ENCODE measurements around the gene CLMN. TPM values are rescaled to one million over a fixed set of nuclear protein-coding genes. Genes with fewer than 3 reads are reported as not detected.
"Not testable (repeated sequence)": the region's sequence is repeated elsewhere in the genome, so short reads cannot be mapped to it uniquely, and the experiment has no call there.

Gene CLMN
- total and polyA plus RNA-seq, 2 experiments from 2014 or later: 0.11 to 0.53 TPM

DNA sequence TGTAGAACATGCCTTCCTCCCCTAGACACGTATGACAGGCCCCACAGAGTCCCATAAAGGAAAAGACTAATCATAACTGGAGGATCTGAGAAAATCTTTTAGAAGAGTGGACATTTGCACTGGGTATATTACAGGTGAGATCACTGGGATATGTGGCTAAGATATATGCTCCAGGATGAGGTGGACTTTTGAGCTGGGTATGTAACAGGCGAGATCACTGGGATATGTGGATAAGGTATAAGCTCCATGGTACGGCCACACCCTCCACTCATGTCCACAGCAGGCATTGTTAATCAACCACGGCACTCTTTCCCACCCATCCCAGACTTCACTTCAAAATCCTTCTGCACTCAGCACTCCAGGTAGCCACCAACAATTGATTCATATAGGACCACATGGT is 34.1 kb downstream of the CLMN start:
- H3K4me2 ChIP-seq (ENCODE audit: unreplicated experiment): no peak overlapping the region
- no peak overlapping the region for H3K9ac ChIP-seq
- TF ChIP-seq EZH2 (IDR thresholded peaks at IDR 0.05; ENCODE audit: insufficient read depth, poor library complexity, severe bottlenecking) (no peak), EZH2phosphoT487 (IDR thresholded peaks at IDR 0.05; ENCODE audit: insufficient read depth, low read depth) (no peak)
- no peaks in the 10 kb centered on the region for H3K36me3 ChIP-seq (ENCODE audit: low read depth)
- H3K4me3 ChIP-seq: no peak overlapping the region
- H3F3A ChIP-seq (ENCODE audit: insufficient read depth): no peaks in the 10 kb centered on the region
- no peaks in the 10 kb centered on the region for H3K79me2 ChIP-seq (ENCODE audit: insufficient read depth)
- no peak for DNase-seq
- H2AFZ ChIP-seq: no peak overlapping the region
- H3K4me1 ChIP-seq (ENCODE audit: insufficient read depth): no peaks in the 10 kb centered on the region
- WGBS, 2 experiments (ENCODE audit: low coverage in 1 of 2, low lambda C conversion rate in 2 of 2, missing lambda C conversion rate in 2 of 2): 34 to 44% methylated on average over 4 of the region's 4 CpGs
- H3K27ac ChIP-seq: no peak overlapping the region
- no peaks in the 10 kb centered on the region for H3K9me2 ChIP-seq (ENCODE audit: insufficient read depth)
- H3K27me3 ChIP-seq (replicated peaks; ENCODE audit: insufficient read depth): 0 out of 2 replicates have a peak, but pooled peaks cover 6% of the 10 kb centered on the region
- no peaks in the 10 kb centered on the region for H4K20me1 ChIP-seq (ENCODE audit: insufficient read depth)
- in situ Hi-C loops (cut with MboI): no loop called here
- no peaks in the 10 kb centered on the region for H3K9me3 ChIP-seq (ENCODE audit: low read depth)

DNA sequence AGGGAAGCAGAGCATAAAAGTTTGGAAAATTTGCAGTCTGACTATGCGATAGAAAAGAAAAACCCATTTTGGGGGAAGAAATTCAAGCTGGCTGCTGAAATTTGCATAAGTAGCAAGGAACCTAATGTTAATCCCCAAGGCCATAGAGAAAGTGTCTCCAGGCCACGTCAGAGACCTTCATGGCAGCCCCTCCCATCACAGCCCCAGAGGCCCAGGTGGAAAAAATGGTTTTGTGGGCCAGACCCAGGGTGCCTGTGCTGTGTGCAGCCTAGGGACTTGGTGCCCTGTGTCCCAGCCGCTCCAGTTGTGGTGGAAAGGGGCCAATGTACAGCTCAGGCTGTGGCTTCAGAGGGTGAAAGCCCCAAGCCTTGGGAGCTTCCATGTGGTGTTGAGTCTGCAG is 35.9 kb downstream of the CLMN start:
- H3K4me3 ChIP-seq; H3K79me2 ChIP-seq (ENCODE audit: insufficient read depth); H3K27ac ChIP-seq; H3K9me2 ChIP-seq (ENCODE audit: insufficient read depth); H3K36me3 ChIP-seq (ENCODE audit: low read depth); H3K9ac ChIP-seq; H3K4me2 ChIP-seq (ENCODE audit: unreplicated experiment); H4K20me1 ChIP-seq (ENCODE audit: insufficient read depth); H3K4me1 ChIP-seq (ENCODE audit: insufficient read depth); H3K27me3 ChIP-seq (replicated peaks; ENCODE audit: insufficient read depth); in situ Hi-C loops (cut with MboI); H2AFZ ChIP-seq; DNase-seq; H3F3A ChIP-seq (ENCODE audit: insufficient read depth); H3K9me3 ChIP-seq (ENCODE audit: low read depth): not testable (repeated sequence)
- WGBS, 2 experiments (ENCODE audit: low coverage in 1 of 2, low lambda C conversion rate in 2 of 2, missing lambda C conversion rate in 2 of 2): 65 to 70% methylated on average over 3 of the region's 3 CpGs

DNA sequence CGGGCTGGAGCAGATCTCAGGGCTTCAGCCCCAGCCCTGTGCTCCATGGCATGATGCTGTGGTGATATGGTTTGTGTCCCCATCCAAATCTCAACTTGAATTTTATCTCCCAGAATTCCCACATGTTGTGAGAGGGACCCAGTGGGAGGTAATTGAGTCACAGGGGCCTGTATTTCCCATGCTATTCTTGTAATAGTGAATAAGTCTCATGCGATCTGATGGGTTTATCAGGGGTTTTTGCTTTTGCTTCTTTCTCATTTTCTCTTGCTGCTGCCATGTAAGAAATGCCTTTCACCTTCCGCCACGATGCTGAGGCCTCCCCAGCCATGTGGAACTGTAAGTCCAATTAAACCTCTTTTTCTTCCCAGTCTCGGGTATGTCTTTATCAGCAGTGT is 36.7 kb downstream of the CLMN start:
- H3K27ac ChIP-seq; H3K4me2 ChIP-seq (ENCODE audit: unreplicated experiment); H3K79me2 ChIP-seq (ENCODE audit: insufficient read depth); H3K36me3 ChIP-seq (ENCODE audit: low read depth); H3K4me1 ChIP-seq (ENCODE audit: insufficient read depth); H4K20me1 ChIP-seq (ENCODE audit: insufficient read depth); in situ Hi-C loops (cut with MboI); H3K9me2 ChIP-seq (ENCODE audit: insufficient read depth); H3K9me3 ChIP-seq (ENCODE audit: low read depth); H3K9ac ChIP-seq; H3F3A ChIP-seq (ENCODE audit: insufficient read depth); H3K4me3 ChIP-seq; H3K27me3 ChIP-seq (replicated peaks; ENCODE audit: insufficient read depth); DNase-seq; H2AFZ ChIP-seq: not testable (repeated sequence)
- 69 to 71% methylated on average over 5 of the region's 5 CpGs for WGBS, 2 experiments (ENCODE audit: low coverage in 1 of 2, low lambda C conversion rate in 2 of 2, missing lambda C conversion rate in 2 of 2)

DNA sequence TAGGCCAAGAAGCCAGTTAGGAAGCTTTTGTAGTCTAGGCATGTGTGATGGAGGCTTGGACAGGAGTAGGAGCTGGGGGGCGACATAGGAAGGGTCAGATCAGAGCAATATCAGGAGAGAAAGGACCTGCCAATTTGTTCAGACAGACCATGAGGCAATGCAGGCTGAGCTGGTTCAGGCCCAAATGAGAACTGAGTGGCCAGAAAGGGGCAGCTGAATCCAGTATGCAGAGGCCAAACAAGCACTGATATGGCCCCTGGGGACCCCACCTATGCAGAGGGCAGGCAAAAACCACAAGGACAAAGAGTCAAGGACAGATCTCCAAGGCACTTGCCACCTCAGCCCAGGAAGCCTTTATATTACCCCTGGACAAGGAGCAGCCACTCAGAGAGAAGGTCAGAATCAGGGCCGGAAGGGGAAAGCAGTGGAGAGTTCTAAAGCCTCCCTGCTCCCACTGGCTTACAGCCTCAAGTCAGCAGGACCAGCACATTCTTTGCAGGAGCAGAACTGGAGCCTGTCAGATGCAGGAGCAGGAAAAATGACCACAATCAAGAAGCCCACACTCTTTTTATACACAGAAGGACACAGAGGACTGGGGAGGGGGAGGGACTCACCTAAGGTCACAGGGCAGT is 37.2 kb downstream of the CLMN start:
- Histone ChIP-seq H3K9me2 (ENCODE audit: insufficient read depth) (no peaks in the 10 kb centered on the region), H3K4me2 (ENCODE audit: unreplicated experiment) (no peak overlapping the region), H3K9me3 (ENCODE audit: low read depth) (no peaks in the 10 kb centered on the region), H3K27ac (no peak overlapping the region), H3K4me1 (ENCODE audit: insufficient read depth) (no peaks in the 10 kb centered on the region), H3F3A (ENCODE audit: insufficient read depth) (no peaks in the 10 kb centered on the region), H3K79me2 (ENCODE audit: insufficient read depth) (no peaks in the 10 kb centered on the region), H3K9ac (no peak overlapping the region), H2AFZ (no peak overlapping the region), H3K36me3 (ENCODE audit: low read depth) (no peaks in the 10 kb centered on the region), H4K20me1 (ENCODE audit: insufficient read depth) (no peaks in the 10 kb centered on the region), H3K27me3 (replicated peaks; ENCODE audit: insufficient read depth) (no peaks in the 10 kb centered on the region), H3K4me3 (no peak overlapping the region)
- TF ChIP-seq EZH2 (IDR thresholded peaks at IDR 0.05; ENCODE audit: insufficient read depth, poor library complexity, severe bottlenecking) (no peak), EZH2phosphoT487 (IDR thresholded peaks at IDR 0.05; ENCODE audit: insufficient read depth, low read depth) (no peak)
- DNase-seq: no peak
- 14 to 21% methylated on average over 2 of the region's 2 CpGs for WGBS, 2 experiments (ENCODE audit: low coverage in 1 of 2, low lambda C conversion rate in 2 of 2, missing lambda C conversion rate in 2 of 2)
- in situ Hi-C loops (cut with MboI): no loop called here

DNA sequence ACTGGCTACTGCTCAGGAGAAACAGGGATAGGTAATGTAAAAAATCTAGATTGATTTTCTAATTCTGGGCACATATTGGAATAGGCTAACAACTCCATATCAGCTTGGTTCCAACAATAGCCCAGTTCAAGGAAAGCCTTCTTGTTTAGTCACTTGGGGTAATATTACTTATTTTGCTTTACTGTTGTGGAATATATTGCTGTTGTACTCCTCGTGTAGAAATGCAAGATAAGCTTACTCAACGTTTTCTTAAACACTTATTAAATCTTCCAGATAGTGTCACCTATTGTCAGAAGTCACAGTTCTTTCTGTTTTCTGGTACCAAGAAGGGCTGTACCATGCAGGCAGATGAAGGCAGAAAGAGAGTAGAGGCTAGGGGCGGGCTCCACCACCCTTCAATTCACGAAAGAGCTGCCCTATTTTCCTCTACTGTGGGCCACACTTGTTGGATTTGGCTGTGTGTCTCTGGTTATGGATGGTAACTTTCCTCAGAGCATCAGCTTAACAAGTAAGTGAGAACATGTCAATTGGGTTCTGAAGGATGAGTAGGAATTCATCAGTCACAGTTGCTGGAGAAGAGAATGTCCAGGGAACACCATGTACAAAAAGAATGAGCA is 38.0 kb downstream of the CLMN start:
- 41 to 44% methylated on average over 4 of the region's 4 CpGs for WGBS, 2 experiments (ENCODE audit: low coverage in 1 of 2, low lambda C conversion rate in 2 of 2, missing lambda C conversion rate in 2 of 2)
- no peaks in the 10 kb centered on the region for H3F3A ChIP-seq (ENCODE audit: insufficient read depth)
- H3K9ac ChIP-seq: no peak overlapping the region
- H3K27ac ChIP-seq: no peak overlapping the region
- H2AFZ ChIP-seq: no peak overlapping the region
- H3K9me2 ChIP-seq (ENCODE audit: insufficient read depth): no peaks in the 10 kb centered on the region
- H3K27me3 ChIP-seq (replicated peaks; ENCODE audit: insufficient read depth): no peaks in the 10 kb centered on the region
- H3K36me3 ChIP-seq (ENCODE audit: low read depth): no peaks in the 10 kb centered on the region
- in situ Hi-C loops (cut with MboI): no loop called here
- DNase-seq: no peak
- TF ChIP-seq EZH2 (IDR thresholded peaks at IDR 0.05; ENCODE audit: insufficient read depth, poor library complexity, severe bottlenecking): no peak
- no peak for TF ChIP-seq EZH2phosphoT487 (IDR thresholded peaks at IDR 0.05; ENCODE audit: insufficient read depth, low read depth)
- H3K4me2 ChIP-seq (ENCODE audit: unreplicated experiment): no peak overlapping the region
- no peaks in the 10 kb centered on the region for H3K4me1 ChIP-seq (ENCODE audit: insufficient read depth)
- no peaks in the 10 kb centered on the region for H3K9me3 ChIP-seq (ENCODE audit: low read depth)
- no peak overlapping the region for H3K4me3 ChIP-seq
- no peaks in the 10 kb centered on the region for H3K79me2 ChIP-seq (ENCODE audit: insufficient read depth)
- H4K20me1 ChIP-seq (ENCODE audit: insufficient read depth): no peaks in the 10 kb centered on the region

All from GM23248 (cell line).